Neural cell (in vitro differentiated cells): ENCODE results near the gene FHOD3.
"Not testable (repeated sequence)": the region's sequence is repeated elsewhere in the genome, so short reads cannot be mapped to it uniquely, and the experiment has no call there.

Experiments
- CTCF ChIP-seq: fragments of 450-650 bp; IDR thresholded peaks from 2 replicates; pipeline ENCODE4 v1.5.1; 2014; ENCODE audit warnings: antibody characterized with exemption, mild to moderate bottlenecking, moderate library complexity; ENCODE audit not compliant: poor library complexity, severe bottlenecking
- EP300 ChIP-seq: fragments of 450-650 bp; conservative IDR thresholded peaks from 2 replicates; pipeline ENCODE4 v1.6.1; 2014; ENCODE audit warnings: antibody characterized with exemption, mild to moderate bottlenecking, moderate library complexity; ENCODE audit not compliant: poor library complexity, severe bottlenecking
- EZH2 ChIP-seq: fragments of 200-600, 300-800 bp; shearing (Covaris generic), sonication (generic); IDR thresholded peaks from 2 replicates; pipeline ENCODE4 v1.6.1; 2014; ENCODE audit warnings: antibody characterized with exemption, low read length, borderline replicate concordance, mild to moderate bottlenecking; ENCODE audit not compliant: insufficient read depth, poor library complexity, severe bottlenecking
- MXI1 ChIP-seq: fragments of 450-650 bp; conservative IDR thresholded peaks from 2 replicates; pipeline ENCODE4 v1.6.1; 2014; ENCODE audit warnings: antibody characterized with exemption, mild to moderate bottlenecking; ENCODE audit not compliant: poor library complexity, severe bottlenecking
- REST ChIP-seq: IDR thresholded peaks from 2 replicates; pipeline ENCODE4 v1.6.1; 2012; ENCODE audit warnings: borderline replicate concordance
- SMC3 ChIP-seq: fragments of 450-650 bp; conservative IDR thresholded peaks from 2 replicates; pipeline ENCODE4 v1.6.1; 2014; ENCODE audit warnings: antibody characterized with exemption, mild to moderate bottlenecking, moderate library complexity; ENCODE audit not compliant: poor library complexity
- TAF1 ChIP-seq: IDR thresholded peaks from 2 replicates; pipeline ENCODE4 v1.6.1; 2012; ENCODE audit warnings: low read depth

- TF ChIP-seq CTCF, EZH2, SMC3, TAF1, REST, MXI1, EP300: not testable (repeated sequence)
Measured at GRCh38 chr18:36356741-36357140, 59.2 kb downstream of the FHOD3 start.
